AG10803 (cell line): ENCODE measurements around the gene KIF3B.
A peak's percentile ranks its signal among the peaks of the same experiment; 100 is the strongest.

Experiments used
- DNase-seq: peaks from one replicate; pipeline ENCODE4 v3.0.0; 2010; ENCODE audit warnings: low read depth
- H3K4me3 ChIP-seq: 2 replicates; pipeline ENCODE4 v1.5.1; 2011; ENCODE audit warnings: mild to moderate bottlenecking, low read length, control low read depth
- CTCF ChIP-seq: conservative IDR thresholded peaks from 2 replicates; pipeline ENCODE4 v1.5.1; 2011; ENCODE audit warnings: mild to moderate bottlenecking, low read length, control low read depth, inconsistent platforms

KIF3B gene

DNA sequence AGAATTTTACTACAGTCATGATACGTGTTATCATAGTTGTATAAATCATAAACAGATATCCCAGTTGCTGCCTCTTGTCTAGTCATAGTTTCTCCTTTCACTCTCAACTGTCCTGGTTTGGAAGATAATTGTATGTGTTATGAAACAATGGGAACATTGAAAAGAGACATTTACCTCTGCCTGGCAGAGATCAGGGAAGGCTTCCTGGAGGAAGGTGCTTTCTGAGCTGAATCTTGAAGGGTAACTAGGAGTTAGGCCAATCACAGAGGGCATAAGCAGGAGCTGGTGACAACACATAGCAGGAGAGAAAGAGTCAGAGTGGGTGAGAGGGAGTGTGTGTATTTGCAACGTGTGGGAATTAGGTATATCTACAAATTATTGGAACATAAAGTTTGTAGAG is 86.0 kb downstream of the KIF3B start:
- DNase-seq: no peak
- no peak for TF ChIP-seq CTCF
- no peak overlapping the region for H3K4me3 ChIP-seq

GRCh38 chr20:32364554-32365208 is 87.2 kb downstream of the KIF3B start:
- DNase-seq: no peak
- H3K4me3 ChIP-seq: no peak overlapping the region
- no peak for TF ChIP-seq CTCF

DNA sequence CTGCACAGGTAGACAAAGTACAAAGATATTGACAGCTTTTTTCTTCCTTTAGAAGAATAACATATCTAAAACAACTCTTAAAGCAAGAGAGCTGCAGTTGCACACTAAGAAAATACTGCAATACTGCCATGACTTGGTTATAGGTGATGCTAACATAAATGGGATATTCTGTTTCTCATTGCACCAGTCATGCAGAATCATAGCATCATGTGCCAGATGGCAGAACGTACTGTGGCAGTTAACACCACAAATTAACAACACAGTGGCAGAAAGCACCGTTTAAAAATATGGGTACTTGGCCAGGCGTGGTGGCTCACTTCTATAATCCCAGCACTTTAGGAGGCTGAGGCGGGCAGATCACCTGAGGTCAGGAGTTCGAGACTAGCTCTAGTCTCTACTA is 88.1 kb downstream of the KIF3B start:
- no peak for DNase-seq
- no peak overlapping the region for H3K4me3 ChIP-seq
- no peak for TF ChIP-seq CTCF

GRCh38 chr20:32366380-32366779 is 88.9 kb downstream of the KIF3B start:
- H3K4me3 ChIP-seq: no peak overlapping the region
- no peak for TF ChIP-seq CTCF
- DNase-seq: no peak

- DNase-seq: no peak
- no peak overlapping the region for H3K4me3 ChIP-seq
- no peak for TF ChIP-seq CTCF
Observed at GRCh38 chr20:32368323-32368722, 90.9 kb downstream of the KIF3B start.

GRCh38 chr20:32368925-32369324 is 91.5 kb downstream of the KIF3B start:
- no peak overlapping the region for H3K4me3 ChIP-seq
- peak; percentile 35 for DNase-seq
- no peak for TF ChIP-seq CTCF

GRCh38 chr20:32370897-32371296 is 93.4 kb downstream of the KIF3B start:
- DNase-seq: no peak
- H3K4me3 ChIP-seq: no peak overlapping the region
- TF ChIP-seq CTCF: no peak
